GM18499 (cell line): ENCODE results near the gene AEBP1.

Source experiments
- ATAC-seq: cut with Tn5 transposase; IDR thresholded peaks from one replicate; pipeline ENCODE4 v1.9.1; 2021; ENCODE audit warnings: moderate number of reproducible peaks; ENCODE audit not compliant: insufficient read depth, unreplicated experiment

AEBP1 gene

GRCh38 chr7:44101966-44102845 is 1.9 kb upstream of the AEBP1 start:
- ATAC-seq: no peak

GRCh38 chr7:44102846-44103565 is 1.1 kb upstream of the AEBP1 start:
- no peak for ATAC-seq

DNA sequence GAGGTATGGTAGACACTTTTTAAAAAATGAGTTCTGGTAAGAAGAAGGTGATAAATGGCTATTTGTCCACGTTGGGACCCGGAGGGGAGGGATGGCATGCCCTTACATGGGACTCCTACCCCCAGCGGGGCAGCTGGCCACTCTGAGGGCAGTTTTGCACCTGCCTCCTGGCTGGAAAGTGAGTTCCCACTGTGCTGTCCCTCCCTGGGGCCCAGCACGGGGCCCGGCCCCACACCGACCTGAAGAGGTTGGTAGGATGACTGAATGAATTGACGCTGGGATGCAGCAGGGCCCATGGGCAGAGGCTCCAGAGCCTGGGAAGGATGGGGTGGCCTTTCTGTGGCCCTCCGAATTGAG is 601 bp upstream of the AEBP1 start:
- no peak for ATAC-seq

GRCh38 chr7:44104860-44105771 is 971 bp downstream of the AEBP1 start:
- no peak for ATAC-seq

- ATAC-seq: no peak
Observed at GRCh38 chr7:44105832-44106231, 1.7 kb downstream of the AEBP1 start.

GRCh38 chr7:44106311-44107065 is 2.3 kb downstream of the AEBP1 start:
- ATAC-seq: no peak

DNA sequence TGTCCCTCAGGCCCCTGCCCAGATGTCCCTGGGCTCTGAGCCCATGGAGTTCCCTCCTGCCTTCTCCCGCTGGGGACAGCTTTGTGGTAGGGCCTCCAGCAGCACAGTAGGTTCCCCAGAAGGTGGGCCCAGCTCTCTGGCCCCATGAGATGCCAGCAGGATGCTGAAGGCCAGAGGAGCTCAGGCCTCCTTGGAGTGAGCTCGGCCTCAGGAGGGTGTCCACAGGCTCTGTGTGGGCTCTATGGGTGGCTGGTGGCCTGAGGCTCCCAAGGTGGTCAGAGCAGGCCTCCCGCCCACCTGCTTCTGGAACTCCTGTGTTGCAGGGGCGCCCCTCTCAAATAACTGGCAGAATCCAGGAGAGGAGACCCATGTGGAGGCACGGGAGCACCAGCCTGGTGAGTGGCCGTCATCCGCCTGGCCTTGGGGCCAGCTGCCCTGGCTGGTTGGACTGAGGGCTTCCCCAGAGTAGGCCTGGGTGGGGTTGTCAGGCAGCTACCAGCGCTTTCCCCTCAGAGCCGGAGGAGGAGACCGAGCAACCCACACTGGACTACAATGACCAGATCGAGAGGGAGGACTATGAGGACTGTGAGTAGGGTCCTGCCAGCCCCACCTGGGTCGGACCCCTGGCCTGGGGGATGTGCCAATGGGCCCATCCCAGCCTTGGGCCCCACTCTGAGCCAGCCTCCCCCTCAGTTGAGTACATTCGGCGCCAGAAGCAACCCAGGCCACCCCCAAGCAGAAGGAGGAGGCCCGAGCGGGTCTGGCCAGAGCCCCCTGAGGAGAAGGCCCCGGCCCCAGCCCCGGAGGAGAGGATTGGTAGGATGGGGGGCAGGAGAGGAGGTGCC is 3.2 kb downstream of the AEBP1 start:
- no peak for ATAC-seq

- ATAC-seq: no peak
Observed at GRCh38 chr7:44107961-44108767, 4.0 kb downstream of the AEBP1 start.

DNA sequence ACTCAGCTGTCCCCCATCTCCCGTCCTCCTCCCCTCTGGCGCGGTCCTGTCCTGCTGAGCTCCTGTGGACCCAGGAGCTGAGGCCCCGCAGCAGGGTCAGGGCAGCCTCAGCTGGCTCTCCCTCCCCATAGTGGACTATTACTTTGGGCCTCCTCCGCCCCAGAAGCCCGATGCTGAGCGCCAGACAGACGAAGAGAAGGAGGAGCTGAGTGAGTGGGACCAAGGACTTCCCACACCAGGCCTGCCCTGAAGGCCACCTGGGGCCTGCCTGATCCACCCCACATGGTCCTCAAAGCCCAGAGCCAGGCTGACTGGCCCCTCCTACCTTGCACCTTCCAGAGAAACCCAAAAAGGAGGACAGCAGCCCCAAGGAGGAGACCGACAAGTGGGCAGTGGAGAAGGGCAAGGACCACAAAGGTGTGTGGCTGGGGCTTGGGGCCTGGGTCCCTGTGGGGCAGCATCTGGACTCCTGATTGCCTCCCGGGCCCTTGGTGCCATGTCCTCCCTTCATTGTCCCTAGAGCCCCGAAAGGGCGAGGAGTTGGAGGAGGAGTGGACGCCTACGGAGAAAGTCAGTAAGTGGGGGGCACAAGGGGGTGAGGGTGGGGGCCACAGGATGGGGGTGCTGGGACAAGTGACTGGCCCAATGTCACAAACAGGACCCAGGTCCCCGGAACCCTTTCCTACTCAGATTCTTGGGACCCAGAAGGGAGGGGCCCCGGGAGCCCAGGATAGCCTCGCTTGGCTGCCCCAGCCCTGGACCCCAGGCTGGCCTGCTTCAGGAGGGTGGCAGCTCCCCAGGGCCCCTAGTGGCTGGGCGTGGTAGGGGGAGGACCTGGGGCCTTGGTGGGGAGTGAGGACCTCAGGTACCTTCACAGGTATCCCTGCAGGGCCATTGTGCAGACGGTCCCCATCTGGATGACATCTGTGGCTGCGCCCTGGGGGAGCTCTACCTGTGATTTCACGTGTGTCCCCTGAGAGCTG is 4.9 kb downstream of the AEBP1 start:
- no peak for ATAC-seq

GRCh38 chr7:44109991-44110390 is 5.8 kb downstream of the AEBP1 start:
- no peak for ATAC-seq

DNA sequence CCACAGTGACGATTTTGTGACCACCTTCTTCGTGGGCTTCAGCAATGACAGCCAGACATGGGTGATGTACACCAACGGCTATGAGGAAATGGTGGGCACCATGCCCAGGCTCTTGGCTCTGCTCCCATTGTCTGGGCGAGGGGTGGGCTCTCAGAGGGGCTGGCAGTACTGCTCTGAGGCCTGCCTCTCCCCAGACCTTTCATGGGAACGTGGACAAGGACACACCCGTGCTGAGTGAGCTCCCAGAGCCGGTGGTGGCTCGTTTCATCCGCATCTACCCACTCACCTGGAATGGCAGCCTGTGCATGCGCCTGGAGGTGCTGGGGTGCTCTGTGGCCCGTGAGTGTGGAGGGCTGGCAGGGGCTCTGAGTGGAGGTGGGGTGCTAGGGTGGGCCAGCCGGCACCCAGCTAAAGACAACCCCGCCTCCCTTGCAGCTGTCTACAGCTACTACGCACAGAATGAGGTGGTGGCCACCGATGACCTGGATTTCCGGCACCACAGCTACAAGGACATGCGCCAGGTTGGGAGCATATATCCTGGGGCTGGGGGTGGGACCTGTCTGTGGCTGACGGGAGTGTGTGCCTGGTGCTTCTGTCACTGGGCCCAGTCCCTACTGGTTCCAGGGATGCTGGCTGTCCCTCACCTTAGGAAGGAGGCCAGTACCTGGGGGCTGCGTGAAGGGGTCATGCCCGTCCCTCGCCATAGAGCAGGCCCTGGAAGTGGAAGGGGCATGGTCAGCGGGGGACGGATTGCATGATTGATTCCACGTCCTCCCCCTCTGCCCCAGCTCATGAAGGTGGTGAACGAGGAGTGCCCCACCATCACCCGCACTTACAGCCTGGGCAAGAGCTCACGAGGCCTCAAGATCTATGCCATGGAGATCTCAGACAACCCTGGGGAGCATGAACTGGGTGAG is 6.8 kb downstream of the AEBP1 start:
- no peak for ATAC-seq

DNA sequence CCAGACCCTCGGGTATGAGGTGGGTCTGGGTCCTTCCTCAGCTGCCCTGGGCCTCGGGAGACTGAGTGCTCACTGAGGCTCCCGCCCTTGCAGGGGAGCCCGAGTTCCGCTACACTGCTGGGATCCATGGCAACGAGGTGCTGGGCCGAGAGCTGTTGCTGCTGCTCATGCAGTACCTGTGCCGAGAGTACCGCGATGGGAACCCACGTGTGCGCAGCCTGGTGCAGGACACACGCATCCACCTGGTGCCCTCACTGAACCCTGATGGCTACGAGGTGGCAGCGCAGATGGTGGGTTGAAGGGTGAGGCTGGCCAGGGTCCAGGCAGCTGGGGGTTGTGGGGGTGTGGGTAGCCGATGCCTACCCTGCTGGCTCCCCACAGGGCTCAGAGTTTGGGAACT is 7.6 kb downstream of the AEBP1 start:
- ATAC-seq: no peak

DNA sequence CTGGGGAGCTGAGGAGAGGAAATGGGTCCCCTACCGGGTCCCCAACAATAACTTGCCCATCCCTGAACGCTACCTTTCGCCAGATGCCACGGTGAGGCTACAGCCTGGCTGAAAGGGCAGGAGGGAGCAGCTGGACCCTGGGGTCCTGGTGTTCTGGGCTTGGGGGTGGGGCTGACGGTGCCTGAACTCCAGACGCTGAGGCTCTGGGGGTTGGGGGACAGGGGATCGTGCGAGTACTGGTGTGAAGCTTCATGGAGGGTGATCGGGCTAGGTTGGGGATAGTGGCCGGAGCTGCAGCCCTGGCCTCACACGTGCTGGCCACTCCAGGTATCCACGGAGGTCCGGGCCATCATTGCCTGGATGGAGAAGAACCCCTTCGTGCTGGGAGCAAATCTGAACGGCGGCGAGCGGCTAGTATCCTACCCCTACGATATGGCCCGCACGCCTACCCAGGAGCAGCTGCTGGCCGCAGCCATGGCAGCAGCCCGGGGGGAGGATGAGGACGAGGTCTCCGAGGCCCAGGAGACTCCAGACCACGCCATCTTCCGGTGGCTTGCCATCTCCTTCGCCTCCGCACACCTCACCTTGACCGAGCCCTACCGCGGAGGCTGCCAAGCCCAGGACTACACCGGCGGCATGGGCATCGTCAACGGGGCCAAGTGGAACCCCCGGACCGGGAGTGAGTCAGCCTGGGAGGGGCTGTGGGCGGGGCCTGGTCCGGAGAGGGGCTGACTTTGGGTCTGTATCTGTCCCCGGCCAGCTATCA is 8.3 kb downstream of the AEBP1 start:
- no peak for ATAC-seq

DNA sequence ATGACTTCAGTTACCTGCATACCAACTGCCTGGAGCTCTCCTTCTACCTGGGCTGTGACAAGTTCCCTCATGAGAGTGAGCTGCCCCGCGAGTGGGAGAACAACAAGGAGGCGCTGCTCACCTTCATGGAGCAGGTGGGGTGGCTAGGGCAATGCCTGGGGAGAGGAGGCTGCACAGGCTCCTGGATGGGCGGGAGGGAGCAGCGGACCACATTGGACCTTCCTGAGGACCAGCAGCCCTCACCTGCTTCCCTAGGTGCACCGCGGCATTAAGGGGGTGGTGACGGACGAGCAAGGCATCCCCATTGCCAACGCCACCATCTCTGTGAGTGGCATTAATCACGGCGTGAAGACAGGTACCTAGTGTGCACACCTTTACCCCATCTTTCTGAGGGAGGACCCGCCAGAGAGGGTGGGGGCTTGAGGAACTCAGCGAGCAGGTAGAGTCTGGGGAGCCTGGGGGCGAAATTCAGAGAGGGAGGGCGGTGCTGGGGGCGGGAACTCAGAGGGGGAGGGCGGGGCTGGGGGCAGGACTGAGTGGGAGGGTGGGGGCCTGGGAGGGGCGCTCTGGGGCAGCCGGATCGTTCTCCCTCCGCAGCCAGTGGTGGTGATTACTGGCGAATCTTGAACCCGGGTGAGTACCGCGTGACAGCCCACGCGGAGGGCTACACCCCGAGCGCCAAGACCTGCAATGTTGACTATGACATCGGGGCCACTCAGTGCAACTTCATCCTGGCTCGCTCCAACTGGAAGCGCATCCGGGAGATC is 9.0 kb downstream of the AEBP1 start:
- no peak for ATAC-seq
